K562 (cell line): ENCODE results near the gene ABCA4. TPM values are rescaled to one million over a fixed set of nuclear protein-coding genes. Genes with fewer than 3 reads are reported as not detected.

Experiments
- ATAC-seq: fragments of 200-7000 bp; cut with Tn5 transposase; 3 replicates; pipeline ENCODE4 v1.9.1; 2020; ENCODE audit warnings: moderate library complexity
- BruUV-seq: library from RNA; stranded (reverse); fragments of 400-500 nt; replicated peaks from 2 replicates; lab custom pipeline; 2021; lab: Mats Ljungman, UMichigan
- CTCF ChIA-PET: fragments of 300-600 bp; formaldehyde crosslinking; extraction: SDS; loops from one replicate; lab custom pipeline; 2021; ENCODE audit warnings: low intra/inter-chr PET ratio; lab: Yijun Ruan, JAX
- POLR2A ChIA-PET: fragments of 300-600, 350-650 bp; sonication (Branson Sonifier 250); formaldehyde crosslinking; extraction: SDS; loops from one replicate; lab custom pipeline; 2021; ENCODE audit warnings: antibody characterized with exemption, inconsistent platforms; lab: Yijun Ruan, JAX
- DNase-seq, 4 experiments: peaks; one replicate each; pipeline versions ENCODE4 v3.0.0 to v3.0.0-alpha.2; 2011 to 2018; ENCODE audit warnings: low spot score in 3 of 4, mixed read lengths in 3 of 4; ENCODE audit errors: extremely low read depth in 1 of 4
- FAIRE-seq: peaks from 2 replicates; lab custom pipeline; 2011; peaks lifted over from hg19 to GRCh38; lab: Jason Lieb, UNC
- H2AFZ ChIP-seq: 2 replicates; pipeline ENCODE4 v1.6.0; 2011; ENCODE audit warnings: low read depth, low read length, control low read depth, inconsistent platforms
- H3K27ac ChIP-seq: fragments of 200-600 bp; 3 replicates; pipeline ENCODE4 v1.8.0; 2011; ENCODE audit warnings: low read depth, mild to moderate bottlenecking, control low read depth, inconsistent platforms, low read length, moderate library complexity, mixed read lengths; ENCODE audit errors: extremely low read depth
- H3K27me3 ChIP-seq, 2 experiments: fragments of 300-600 bp in 1 of 2; 2 replicates in 1 of 2; 3 replicates in 1 of 2; pipeline versions ENCODE4 v1.6.0 to v1.8.0; 2011; ENCODE audit warnings: inconsistent platforms in 2 of 2, low read length in 2 of 2, mild to moderate bottlenecking in 1 of 2, mixed read lengths in 1 of 2, moderate library complexity in 1 of 2; ENCODE audit not compliant: control insufficient read depth in 2 of 2, insufficient read depth in 2 of 2
- H3K36me3 ChIP-seq: fragments of 300-600 bp; 3 replicates; pipeline ENCODE4 v1.8.0; 2011; ENCODE audit warnings: mild to moderate bottlenecking, low read length, inconsistent platforms; ENCODE audit not compliant: control insufficient read depth, insufficient read depth
- H3K4me1 ChIP-seq, 2 experiments: fragments of 200-600 bp in 1 of 2; replicated peaks in 1 of 2; 2 replicates in 1 of 2; 3 replicates in 1 of 2; pipeline versions ENCODE4 v1.5.1 to v1.8.0; 2011; ENCODE audit warnings: inconsistent platforms in 2 of 2, low read length in 2 of 2, mild to moderate bottlenecking in 1 of 2, mixed read lengths in 1 of 2, moderate library complexity in 1 of 2; ENCODE audit not compliant: control insufficient read depth in 2 of 2, insufficient read depth in 2 of 2
- H3K4me2 ChIP-seq: 2 replicates; pipeline ENCODE4 v1.6.1; 2011; ENCODE audit warnings: low read length, control low read depth, inconsistent platforms, mixed read lengths; ENCODE audit not compliant: insufficient read depth
- H3K4me3 ChIP-seq: fragments of 200-600 bp; sonication (generic), shearing (Covaris generic); 2 replicates; pipeline ENCODE4 v1.5.1; 2016; ENCODE audit warnings: control low read depth, inconsistent platforms
- H3K79me2 ChIP-seq: fragments of 200-600 bp; 3 replicates; pipeline ENCODE4 v1.8.0; 2011; ENCODE audit warnings: low read length, inconsistent platforms; ENCODE audit not compliant: control insufficient read depth, insufficient read depth
- H3K9ac ChIP-seq, 2 experiments: 2 replicates each; pipeline versions ENCODE4 v1.6.0 to v1.6.1; 2011; ENCODE audit warnings: low read depth in 2 of 2, low read length in 2 of 2, control low read depth in 1 of 2, inconsistent platforms in 1 of 2, mild to moderate bottlenecking in 1 of 2, mixed read lengths in 1 of 2; ENCODE audit not compliant: insufficient read depth in 1 of 2
- H3K9me1 ChIP-seq: one replicate; pipeline ENCODE4 v1.6.0; 2011; ENCODE audit warnings: inconsistent platforms, mild to moderate bottlenecking, low read length, moderate library complexity; ENCODE audit not compliant: control insufficient read depth, insufficient read depth
- H3K9me3 ChIP-seq: replicated peaks from 2 replicates; pipeline ENCODE4 v1.5.1; 2011; ENCODE audit warnings: low read depth, low read length, inconsistent platforms; ENCODE audit not compliant: control insufficient read depth, insufficient read depth
- H4K20me1 ChIP-seq: replicated peaks from 2 replicates; pipeline ENCODE4 v1.6.1; 2011; ENCODE audit warnings: low read length, inconsistent platforms, mixed read lengths; ENCODE audit not compliant: control insufficient read depth, insufficient read depth
- ARID1B ChIP-seq: fragments of 450-650 bp; IDR thresholded peaks from 2 replicates; pipeline ENCODE4 v1.6.1; 2016; ENCODE audit warnings: antibody characterized with exemption, mild to moderate bottlenecking, inconsistent platforms
- BDP1 ChIP-seq: IDR thresholded peaks from 3 replicates; pipeline ENCODE4 v1.6.1; 2011; ENCODE audit not compliant: insufficient read length, insufficient read depth
- CBFA2T3 ChIP-seq: fragments of 450-650 bp; IDR thresholded peaks from 2 replicates; pipeline ENCODE4 v1.6.1; 2017
- CBX1 ChIP-seq: sonication (generic); IDR thresholded peaks from 2 replicates; pipeline ENCODE4 v1.6.1; 2016; ENCODE audit warnings: antibody characterized with exemption, low read depth, mild to moderate bottlenecking
- CHD1 ChIP-seq: fragments of 200-600 bp; sonication (generic); IDR thresholded peaks from one replicate; pipeline ENCODE4 v1.6.1; 2012; ENCODE audit warnings: mild to moderate bottlenecking, moderate library complexity, low read length, inconsistent platforms
- DACH1 ChIP-seq: fragments of 450-650 bp; IDR thresholded peaks from 2 replicates; pipeline ENCODE4 v1.6.1; 2018; ENCODE audit not compliant: partially characterized antibody
- EP300 ChIP-seq: IDR thresholded peaks from 2 replicates; pipeline ENCODE4 v1.6.1; 2012; ENCODE audit warnings: low read length, improper control_type of control experiment
- HDAC3 ChIP-seq: fragments of 450-650 bp; IDR thresholded peaks from 2 replicates; pipeline ENCODE4 v1.6.1; 2018; ENCODE audit warnings: borderline replicate concordance, mild to moderate bottlenecking, moderate library complexity; ENCODE audit not compliant: partially characterized antibody
- KLF6 ChIP-seq: fragments of 250-450 bp; sonication (Bioruptor Pico); IDR thresholded peaks from 2 replicates; pipeline ENCODE4 v1.4.0; 2020; ENCODE audit warnings: mild to moderate bottlenecking, moderate library complexity, borderline replicate concordance
- MEIS2 ChIP-seq: fragments of 450-650 bp; IDR thresholded peaks from 2 replicates; pipeline ENCODE4 v1.6.1; 2014; ENCODE audit warnings: mild to moderate bottlenecking; ENCODE audit not compliant: partially characterized antibody
- MYC ChIP-seq, 2 experiments: fragments of 250-450 bp in 1 of 2; sonication (Bioruptor Pico) in 1 of 2; IDR thresholded peaks; 2 replicates each; pipeline versions ENCODE4 v1.5.1 to v1.6.1; 2012 to 2021; ENCODE audit warnings: low read depth in 2 of 2, borderline replicate concordance in 1 of 2, improper control_type of control experiment in 1 of 2, low read length in 1 of 2, mild to moderate bottlenecking in 1 of 2, moderate library complexity in 1 of 2
- NFE2 ChIP-seq: IDR thresholded peaks from 2 replicates; pipeline ENCODE4 v1.6.1; 2014; ENCODE audit warnings: antibody characterized with exemption, low read depth
- NFXL1 ChIP-seq: fragments of 450-650 bp; formaldehyde crosslinking; IDR thresholded peaks from 2 replicates; pipeline ENCODE4 v1.4.0; 2021; ENCODE audit warnings: mild to moderate bottlenecking
- POU5F1 ChIP-seq: fragments of 150-350 bp; IDR thresholded peaks from 2 replicates; pipeline ENCODE4 v1.6.1; 2014; ENCODE audit warnings: borderline replicate concordance, low read length, low read depth, mild to moderate bottlenecking; ENCODE audit not compliant: partially characterized antibody
- RHOXF2B ChIP-seq: fragments of 250-450 bp; sonication (Bioruptor Pico); conservative IDR thresholded peaks from 2 replicates; pipeline ENCODE4 v1.5.1; 2021
- SLC30A9 ChIP-seq: fragments of 250-450 bp; sonication (Bioruptor Pico); IDR thresholded peaks from 2 replicates; pipeline ENCODE4 v1.8.0; 2022; ENCODE audit warnings: mild to moderate bottlenecking, moderate library complexity
- ZNF561 ChIP-seq: fragments of 450-650 bp; formaldehyde crosslinking; conservative IDR thresholded peaks from 2 replicates; pipeline ENCODE4 v1.4.0; 2020; ENCODE audit warnings: mild to moderate bottlenecking, moderate library complexity
- WGBS: fragments of 100-300 bp; shearing (Covaris generic); methylation state at CpG from one replicate; pipeline ENCODE4 v1.1.6; 2016; ENCODE audit warnings: low coverage, mixed read lengths; ENCODE audit not compliant: insufficient coverage; ENCODE audit errors: missing lambda C conversion rate; 5-methylcytosine and 5-hydroxymethylcytosine counted together
- in situ Hi-C: fragments of 300-500 bp; cut with MboI; formaldehyde crosslinking; loops from 4 replicates; pipeline ENCODE4 v1.15.0; 2018; ENCODE audit warnings: inconsistent platforms, mixed read lengths
- intact Hi-C: fragments of 100-400 bp; cut with micrococcal nuclease; formaldehyde crosslinking; loops from 2 replicates; pipeline ENCODE4 v1.14.2; 2022
- polyA plus RNA-seq, 8 experiments: library from polyadenylated mRNA; depleted of rRNA in 4 of 8; stranded (reverse) in 5 of 8; unstranded in 3 of 8; fragments of >200 nt; fragmentation: Nextera tagmentation in 2 of 8; fragmentation: Illumina TruSeq in 1 of 8; extraction: Ambion mirVana in 2 of 8; extraction: Trizol in 1 of 8; gene quantifications; 2 replicates each; pipeline versions ENCODE4 v1.2.1 to v1.2.3, GENCODE V29; 2011 to 2014; ENCODE audit warnings: inconsistent platforms in 1 of 8, missing spikeins in 1 of 8
- total RNA-seq, 7 experiments: library from RNA; depleted of rRNA in 6 of 7; stranded (reverse); fragments of >200 nt in 6 of 7; fragmentation: Illumina TruSeq in 2 of 7; extraction: Trizol in 2 of 7; gene quantifications; 2 replicates each; pipeline versions ENCODE4 v1.2.1 to v1.2.3, GENCODE V29; 2011 to 2021; ENCODE audit warnings: low replicate concordance in 1 of 7
- TF ChIP-seq, protein P1 (sequence below): fragments of 250-450 bp; sonication (Bioruptor Pico); IDR thresholded peaks from 2 replicates; pipeline ENCODE4 v1.8.0; 2022; ENCODE audit warnings: moderate library complexity, mild to moderate bottlenecking, inconsistent platforms
- TF ChIP-seq, protein P2 (sequence below): fragments of 250-450 bp; sonication (Bioruptor Pico); IDR thresholded peaks from 2 replicates; pipeline ENCODE4 v1.4.0; 2020
- TF ChIP-seq, protein P3 (sequence below): fragments of 250-450 bp; sonication (Bioruptor Pico); IDR thresholded peaks from 2 replicates; pipeline ENCODE4 v1.4.0; 2020; ENCODE audit warnings: borderline replicate concordance

The ABCA4 gene
- total and polyA plus RNA-seq, 9 of the 15 experiments (the other 6 are each of a cell fraction or from before 2014, with no cell fraction given): 0.01 to 0.04 TPM; not detected in 7

DNA sequence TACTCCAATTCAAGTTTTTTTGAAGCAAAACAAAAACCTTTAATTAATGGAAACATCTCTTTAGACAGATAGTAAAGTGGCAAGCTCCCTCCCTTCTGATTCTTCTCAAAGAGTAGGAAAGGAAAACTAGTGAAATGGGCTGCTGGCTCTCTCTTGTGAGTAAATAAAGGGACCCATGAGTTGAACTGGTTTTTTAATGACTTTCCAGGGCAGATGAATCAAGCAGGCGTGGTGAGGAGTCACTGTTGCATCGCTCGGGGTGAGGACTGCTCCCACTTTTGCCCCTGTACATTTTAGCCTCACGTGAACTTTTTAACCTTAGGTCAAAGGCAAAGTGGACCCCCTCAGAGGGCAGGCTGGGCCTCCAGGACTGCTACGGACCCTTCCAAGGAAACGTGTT, 64.8 kb downstream of the ABCA4 start (continued):
- TF ChIP-seq BDP1 (no peak), CBX1 (no peak), ZNF561 (no peak), NFE2 (no peak)
- TF ChIP-seq, protein P1, sequence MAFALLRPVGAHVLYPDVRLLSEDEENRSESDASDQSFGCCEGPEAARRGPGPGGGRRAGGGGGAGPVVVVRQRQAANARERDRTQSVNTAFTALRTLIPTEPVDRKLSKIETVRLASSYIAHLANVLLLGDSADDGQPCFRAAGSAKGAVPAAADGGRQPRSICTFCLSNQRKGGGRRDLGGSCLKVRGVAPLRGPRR: no peak

DNA sequence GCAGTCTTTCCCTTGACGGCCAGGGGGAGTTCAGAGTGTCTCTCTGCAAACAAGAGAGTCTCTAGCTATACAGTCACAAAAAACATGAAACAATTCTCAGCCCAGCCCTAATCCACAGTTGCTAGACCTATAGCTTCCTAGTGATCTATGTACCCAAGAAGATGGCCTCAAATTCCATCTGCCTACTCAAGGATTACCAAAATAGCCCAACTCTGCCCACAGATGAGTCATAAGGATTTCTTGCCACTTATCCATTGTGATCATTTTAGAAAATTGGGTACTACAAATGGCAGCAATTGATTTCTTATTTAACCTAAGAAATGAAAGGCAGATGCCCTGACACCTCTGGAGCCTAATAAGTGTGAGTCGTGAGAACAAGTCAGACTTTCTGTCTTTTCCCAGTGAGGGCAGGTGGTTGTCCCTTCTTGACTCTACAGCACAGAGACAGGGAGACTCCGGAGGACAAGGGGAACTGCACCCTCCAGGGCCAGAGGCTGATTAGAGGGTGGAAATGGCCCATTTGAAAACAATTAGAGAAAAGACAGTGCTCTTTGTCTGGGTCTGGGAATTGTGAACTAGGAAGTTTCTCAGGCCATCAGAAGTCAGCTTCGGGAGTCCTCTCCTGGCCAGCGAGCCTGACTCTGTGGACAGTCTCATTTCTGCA, 65.4 kb downstream of the ABCA4 start:
- intact Hi-C loops (no loop called here), in situ Hi-C loops (no loop called here)
- no peaks in the 10 kb centered on the region for H3K36me3 ChIP-seq
- CTCF ChIA-PET: no interaction called here
- no peaks in the 10 kb centered on the region; the same call in 1 of the 2 replicates for H4K20me1 ChIP-seq
- H3K4me3 ChIP-seq: no peak overlapping the region
- POLR2A ChIA-PET: interaction anchor here (0.6 kb wide), 1 partner anchor 487 kb away, joined by 3 read pairs; no protein-coding TSS in a partner anchor
- no peaks in the 10 kb centered on the region for H3K9me1 ChIP-seq
- no peak overlapping the region for H3K9ac ChIP-seq
- peaks cover 0 to 19% of the 10 kb centered on the region in 2 experiments; a peak in 3 of 5 replicates for H3K27me3 ChIP-seq
- H2AFZ ChIP-seq: no peak overlapping the region
- DNase-seq (no peak), ATAC-seq (no peak), FAIRE-seq (no peak)
- no peaks in the 10 kb centered on the region for H3K79me2 ChIP-seq
- no peak overlapping the region for H3K4me2 ChIP-seq
- WGBS: 0% methylated on average over 5 of the region's 5 CpGs
- BruUV-seq: no TSS peak
- H3K9me3 ChIP-seq: no peaks in the 10 kb centered on the region
- H3K4me1 ChIP-seq: no peaks in the 10 kb centered on the region
- H3K27ac ChIP-seq: no peak overlapping the region
- no peak for TF ChIP-seq KLF6 (CRISPR knock-in tag)
- no peak for TF ChIP-seq NFXL1 (CRISPR knock-in tag)
- no peak for TF ChIP-seq CBFA2T3
- no peak for TF ChIP-seq POU5F1
- TF ChIP-seq RHOXF2B (CRISPR knock-in tag): no peak
- no peak for TF ChIP-seq MYC (IDR thresholded peaks at IDR 0.05; ENCODE audit: low read depth, low read length)
- TF ChIP-seq MYC (CRISPR knock-in tag; IDR thresholded peaks at IDR 0.05; ENCODE audit: borderline replicate concordance, low read depth): no peak
- no peak for TF ChIP-seq EP300
- TF ChIP-seq ARID1B: no peak
- TF ChIP-seq MEIS2: no peak
- TF ChIP-seq, protein P2, sequence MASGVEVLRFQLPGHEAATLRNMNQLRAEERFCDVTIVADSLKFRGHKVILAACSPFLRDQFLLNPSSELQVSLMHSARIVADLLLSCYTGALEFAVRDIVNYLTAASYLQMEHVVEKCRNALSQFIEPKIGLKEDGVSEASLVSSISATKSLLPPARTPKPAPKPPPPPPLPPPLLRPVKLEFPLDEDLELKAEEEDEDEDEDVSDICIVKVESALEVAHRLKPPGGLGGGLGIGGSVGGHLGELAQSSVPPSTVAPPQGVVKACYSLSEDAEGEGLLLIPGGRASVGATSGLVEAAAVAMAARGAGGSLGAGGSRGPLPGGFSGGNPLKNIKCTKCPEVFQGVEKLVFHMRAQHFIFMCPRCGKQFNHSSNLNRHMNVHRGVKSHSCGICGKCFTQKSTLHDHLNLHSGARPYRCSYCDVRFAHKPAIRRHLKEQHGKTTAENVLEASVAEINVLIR (CRISPR knock-in tag): no peak
- no peak for TF ChIP-seq SLC30A9 (CRISPR knock-in tag)
- TF ChIP-seq DACH1: no peak
- TF ChIP-seq, protein P3, sequence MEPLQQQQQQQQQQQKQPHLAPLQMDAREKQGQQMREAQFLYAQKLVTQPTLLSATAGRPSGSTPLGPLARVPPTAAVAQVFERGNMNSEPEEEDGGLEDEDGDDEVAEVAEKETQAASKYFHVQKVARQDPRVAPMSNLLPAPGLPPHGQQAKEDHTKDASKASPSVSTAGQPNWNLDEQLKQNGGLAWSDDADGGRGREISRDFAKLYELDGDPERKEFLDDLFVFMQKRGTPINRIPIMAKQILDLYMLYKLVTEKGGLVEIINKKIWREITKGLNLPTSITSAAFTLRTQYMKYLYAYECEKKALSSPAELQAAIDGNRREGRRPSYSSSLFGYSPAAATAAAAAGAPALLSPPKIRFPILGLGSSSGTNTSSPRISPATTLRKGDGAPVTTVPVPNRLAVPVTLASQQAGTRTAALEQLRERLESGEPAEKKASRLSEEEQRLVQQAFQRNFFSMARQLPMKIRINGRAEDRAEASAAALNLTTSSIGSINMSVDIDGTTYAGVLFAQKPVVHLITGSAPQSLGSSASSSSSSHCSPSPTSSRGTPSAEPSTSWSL (CRISPR knock-in tag): no peak
- no peak for TF ChIP-seq HDAC3
- no peak for TF ChIP-seq CHD1
